K562 (cell line): ENCODE measurements around the gene CNOT4. TPM values are rescaled to one million over a fixed set of nuclear protein-coding genes. Genes with fewer than 3 reads are reported as not detected.

Source experiments
- ATAC-seq: fragments of 200-7000 bp; cut with Tn5 transposase; 3 replicates; pipeline ENCODE4 v1.9.1; 2020; ENCODE audit warnings: moderate library complexity
- BruUV-seq: library from RNA; stranded (reverse); fragments of 400-500 nt; replicated peaks from 2 replicates; lab custom pipeline; 2021; lab: Mats Ljungman, UMichigan
- CTCF ChIA-PET: fragments of 300-600 bp; formaldehyde crosslinking; extraction: SDS; loops from one replicate; lab custom pipeline; 2021; ENCODE audit warnings: low intra/inter-chr PET ratio; lab: Yijun Ruan, JAX
- POLR2A ChIA-PET: fragments of 300-600, 350-650 bp; sonication (Branson Sonifier 250); formaldehyde crosslinking; extraction: SDS; loops from one replicate; lab custom pipeline; 2021; ENCODE audit warnings: antibody characterized with exemption, inconsistent platforms; lab: Yijun Ruan, JAX
- DNase-seq, 4 experiments: peaks; one replicate each; pipeline versions ENCODE4 v3.0.0 to v3.0.0-alpha.2; 2011 to 2018; ENCODE audit warnings: low spot score in 3 of 4, mixed read lengths in 3 of 4; ENCODE audit errors: extremely low read depth in 1 of 4
- FAIRE-seq: peaks from 2 replicates; lab custom pipeline; 2011; peaks lifted over from hg19 to GRCh38; lab: Jason Lieb, UNC
- H2AFZ ChIP-seq: 2 replicates; pipeline ENCODE4 v1.6.0; 2011; ENCODE audit warnings: low read depth, low read length, control low read depth, inconsistent platforms
- H3K27ac ChIP-seq: fragments of 200-600 bp; 3 replicates; pipeline ENCODE4 v1.8.0; 2011; ENCODE audit warnings: low read depth, mild to moderate bottlenecking, control low read depth, inconsistent platforms, low read length, moderate library complexity, mixed read lengths; ENCODE audit errors: extremely low read depth
- H3K27me3 ChIP-seq, 2 experiments: fragments of 300-600 bp in 1 of 2; 2 replicates in 1 of 2; 3 replicates in 1 of 2; pipeline versions ENCODE4 v1.6.0 to v1.8.0; 2011; ENCODE audit warnings: inconsistent platforms in 2 of 2, low read length in 2 of 2, mild to moderate bottlenecking in 1 of 2, mixed read lengths in 1 of 2, moderate library complexity in 1 of 2; ENCODE audit not compliant: control insufficient read depth in 2 of 2, insufficient read depth in 2 of 2
- H3K36me3 ChIP-seq: fragments of 300-600 bp; 3 replicates; pipeline ENCODE4 v1.8.0; 2011; ENCODE audit warnings: mild to moderate bottlenecking, low read length, inconsistent platforms; ENCODE audit not compliant: control insufficient read depth, insufficient read depth
- H3K4me1 ChIP-seq, 2 experiments: fragments of 200-600 bp in 1 of 2; replicated peaks in 1 of 2; 2 replicates in 1 of 2; 3 replicates in 1 of 2; pipeline versions ENCODE4 v1.5.1 to v1.8.0; 2011; ENCODE audit warnings: inconsistent platforms in 2 of 2, low read length in 2 of 2, mild to moderate bottlenecking in 1 of 2, mixed read lengths in 1 of 2, moderate library complexity in 1 of 2; ENCODE audit not compliant: control insufficient read depth in 2 of 2, insufficient read depth in 2 of 2
- H3K4me2 ChIP-seq: 2 replicates; pipeline ENCODE4 v1.6.1; 2011; ENCODE audit warnings: low read length, control low read depth, inconsistent platforms, mixed read lengths; ENCODE audit not compliant: insufficient read depth
- H3K4me3 ChIP-seq: fragments of 200-600 bp; sonication (generic), shearing (Covaris generic); 2 replicates; pipeline ENCODE4 v1.5.1; 2016; ENCODE audit warnings: control low read depth, inconsistent platforms
- H3K79me2 ChIP-seq: fragments of 200-600 bp; 3 replicates; pipeline ENCODE4 v1.8.0; 2011; ENCODE audit warnings: low read length, inconsistent platforms; ENCODE audit not compliant: control insufficient read depth, insufficient read depth
- H3K9ac ChIP-seq, 2 experiments: 2 replicates each; pipeline versions ENCODE4 v1.6.0 to v1.6.1; 2011; ENCODE audit warnings: low read depth in 2 of 2, low read length in 2 of 2, control low read depth in 1 of 2, inconsistent platforms in 1 of 2, mild to moderate bottlenecking in 1 of 2, mixed read lengths in 1 of 2; ENCODE audit not compliant: insufficient read depth in 1 of 2
- H3K9me1 ChIP-seq: one replicate; pipeline ENCODE4 v1.6.0; 2011; ENCODE audit warnings: inconsistent platforms, mild to moderate bottlenecking, low read length, moderate library complexity; ENCODE audit not compliant: control insufficient read depth, insufficient read depth
- H3K9me3 ChIP-seq: replicated peaks from 2 replicates; pipeline ENCODE4 v1.5.1; 2011; ENCODE audit warnings: low read depth, low read length, inconsistent platforms; ENCODE audit not compliant: control insufficient read depth, insufficient read depth
- H4K20me1 ChIP-seq: replicated peaks from 2 replicates; pipeline ENCODE4 v1.6.1; 2011; ENCODE audit warnings: low read length, inconsistent platforms, mixed read lengths; ENCODE audit not compliant: control insufficient read depth, insufficient read depth
- CBX2 ChIP-seq: fragments of 200-600 bp; sonication (generic); IDR thresholded peaks from one replicate; pipeline ENCODE4 v1.6.1; 2012; ENCODE audit warnings: mild to moderate bottlenecking, low read length, inconsistent platforms; ENCODE audit not compliant: insufficient read depth, poor library complexity, severe bottlenecking
- DACH1 ChIP-seq: fragments of 450-650 bp; IDR thresholded peaks from 2 replicates; pipeline ENCODE4 v1.6.1; 2018; ENCODE audit not compliant: partially characterized antibody
- KAT8 ChIP-seq: fragments of 450-650 bp; IDR thresholded peaks from 2 replicates; pipeline ENCODE4 v1.6.1; 2016; ENCODE audit warnings: low read depth, mild to moderate bottlenecking
- RCOR1 ChIP-seq, 2 experiments: IDR thresholded peaks; 2 replicates each; pipeline ENCODE4 v1.6.1; 2012; ENCODE audit warnings: low read depth in 2 of 2, low read length in 2 of 2, borderline replicate concordance in 1 of 2, improper control_type of control experiment in 1 of 2
- SMARCB1 ChIP-seq: IDR thresholded peaks from 2 replicates; pipeline ENCODE4 v1.6.1; 2011; ENCODE audit warnings: improper control_type of control experiment, low read depth; ENCODE audit not compliant: insufficient read length
- ZBTB33 ChIP-seq: sonication (generic); formaldehyde crosslinking; IDR thresholded peaks from 2 replicates; pipeline ENCODE4 v1.8.1; 2023; ENCODE audit warnings: mild to moderate bottlenecking, missing genetic modification reagents
- ZBTB49 ChIP-seq: sonication (generic); formaldehyde crosslinking; IDR thresholded peaks from 2 replicates; pipeline ENCODE4 v1.8.0; 2022; ENCODE audit warnings: missing genetic modification reagents, mild to moderate bottlenecking, borderline replicate concordance
- ZBTB5 ChIP-seq: fragments of 450-650 bp; IDR thresholded peaks from 2 replicates; pipeline ENCODE4 v1.6.1; 2017; ENCODE audit warnings: antibody characterized with exemption
- ZNF263 ChIP-seq: sonication (generic); formaldehyde crosslinking; IDR thresholded peaks from 2 replicates; pipeline ENCODE4 v1.8.0; 2022; ENCODE audit warnings: mild to moderate bottlenecking, missing genetic modification reagents, borderline replicate concordance
- WGBS: fragments of 100-300 bp; shearing (Covaris generic); methylation state at CpG from one replicate; pipeline ENCODE4 v1.1.6; 2016; ENCODE audit warnings: low coverage, mixed read lengths; ENCODE audit not compliant: insufficient coverage; ENCODE audit errors: missing lambda C conversion rate; 5-methylcytosine and 5-hydroxymethylcytosine counted together
- in situ Hi-C: fragments of 300-500 bp; cut with MboI; formaldehyde crosslinking; loops from 4 replicates; pipeline ENCODE4 v1.15.0; 2018; ENCODE audit warnings: inconsistent platforms, mixed read lengths
- intact Hi-C: fragments of 100-400 bp; cut with micrococcal nuclease; formaldehyde crosslinking; loops from 2 replicates; pipeline ENCODE4 v1.14.2; 2022
- polyA plus RNA-seq, 8 experiments: library from polyadenylated mRNA; depleted of rRNA in 4 of 8; stranded (reverse) in 5 of 8; unstranded in 3 of 8; fragments of >200 nt; fragmentation: Nextera tagmentation in 2 of 8; fragmentation: Illumina TruSeq in 1 of 8; extraction: Ambion mirVana in 2 of 8; extraction: Trizol in 1 of 8; gene quantifications; 2 replicates each; pipeline versions ENCODE4 v1.2.1 to v1.2.3, GENCODE V29; 2011 to 2014; ENCODE audit warnings: inconsistent platforms in 1 of 8, missing spikeins in 1 of 8
- total RNA-seq, 7 experiments: library from RNA; depleted of rRNA in 6 of 7; stranded (reverse); fragments of >200 nt in 6 of 7; fragmentation: Illumina TruSeq in 2 of 7; extraction: Trizol in 2 of 7; gene quantifications; 2 replicates each; pipeline versions ENCODE4 v1.2.1 to v1.2.3, GENCODE V29; 2011 to 2021; ENCODE audit warnings: low replicate concordance in 1 of 7
- TF ChIP-seq, protein P1 (sequence below), 3 experiments: fragments of 200-800 bp in 1 of 3; sonication (Bioruptor generic) in 1 of 3; sonication (generic) in 1 of 3; formaldehyde crosslinking in 1 of 3; IDR thresholded peaks; 2 replicates each; pipeline versions ENCODE4 v1.6.1 to v1.8.0; 2016 to 2022; ENCODE audit warnings: mild to moderate bottlenecking in 2 of 3, missing compliant biosample characterization in 2 of 3, missing genetic modification characterization in 2 of 3, missing genetic modification reagents in 1 of 3

The CNOT4 gene
- total and polyA plus RNA-seq, 9 of the 15 experiments (the other 6 are each of a cell fraction or from before 2014, with no cell fraction given) = 8.6 to 24.1 (median 15.4) TPM

DNA sequence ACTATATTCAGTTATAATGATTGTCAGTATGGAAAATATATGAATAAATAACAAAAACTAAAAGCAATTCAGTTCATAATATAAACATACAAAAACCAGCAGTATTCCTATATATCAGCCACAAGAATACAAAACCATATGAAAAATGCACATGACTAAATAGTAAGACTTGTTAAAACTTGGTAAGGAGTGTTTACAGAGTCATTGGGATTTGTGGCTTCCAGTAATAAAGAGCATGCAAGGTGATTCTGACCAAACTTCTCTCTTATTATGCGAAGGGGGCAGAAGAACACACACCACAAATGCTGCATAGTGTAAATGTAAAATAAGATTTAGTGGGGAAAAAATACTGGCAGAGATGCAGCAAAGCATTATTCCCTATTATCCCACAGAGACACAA lies 8.8 kb upstream of the CNOT4 start:
- H4K20me1 ChIP-seq = no peaks in the 10 kb centered on the region
- no peaks in the 10 kb centered on the region for H3K9me3 ChIP-seq
- no peaks in the 10 kb centered on the region for H3K27me3 ChIP-seq
- no peaks in the 10 kb centered on the region for H3K79me2 ChIP-seq
- in situ Hi-C loops = loop anchor here (5.0 to 10.0 kb wide), 2 partner anchors 39 to 446 kb away; partner anchors contain the start of gene NUP205
- FAIRE-seq (no peak), DNase-seq (no peak), ATAC-seq (peak; percentile 4; the same call in 1 of the 3 replicates)
- H3K4me3 ChIP-seq = no peak overlapping the region
- H3K9ac ChIP-seq = peak overlapping the region in 1 of 2 experiments; percentile 38; a peak in 1 of 4 replicates
- H3K36me3 ChIP-seq = no peaks in the 10 kb centered on the region
- peaks cover 19 to 21% of the 10 kb centered on the region in 2 experiments for H3K4me1 ChIP-seq
- no peak overlapping the region for H3K4me2 ChIP-seq
- ChIA-PET CTCF (no interaction called here), POLR2A (interaction anchor here (0.9 to 2.6 kb wide), 2 partner anchors 11 to 46 kb away, joined by 3 to 15 read pairs; no protein-coding TSS in a partner anchor)
- H3K27ac ChIP-seq = peak overlapping the region; percentile 67; the same call in 2 of the 3 replicates
- WGBS = 67% methylated on average over 1 of the region's 1 CpG
- peak overlapping the region; percentile 79 for H2AFZ ChIP-seq
- no peaks in the 10 kb centered on the region for H3K9me1 ChIP-seq
- BruUV-seq = no TSS peak
- TF ChIP-seq CBX2 (no peak), RCOR1 (IDR thresholded peaks at IDR 0.05; ENCODE audit: borderline replicate concordance in 1 of 2, low read depth in 2 of 2, low read length in 2 of 2) (no peak), ZBTB49 (CRISPR knock-in tag) (0 out of 2 replicates have a peak, but pooled peaks have one; percentile 28), ZNF263 (no peak), DACH1 (no peak), ZBTB33 (0 out of 2 replicates have a peak, but pooled peaks have one; percentile 9), SMARCB1 (peak; percentile 49), ZBTB5 (no peak), KAT8 (no peak)
- TF ChIP-seq, protein P1, sequence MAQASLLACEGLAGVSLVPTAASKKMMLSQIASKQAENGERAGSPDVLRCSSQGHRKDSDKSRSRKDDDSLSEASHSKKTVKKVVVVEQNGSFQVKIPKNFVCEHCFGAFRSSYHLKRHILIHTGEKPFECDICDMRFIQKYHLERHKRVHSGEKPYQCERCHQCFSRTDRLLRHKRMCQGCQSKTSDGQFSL (CRISPR knock-in tag; IDR thresholded peaks at IDR 0.05) = 0 out of 2 replicates have a peak, but pooled peaks have one; percentile 5
- TF ChIP-seq, protein P1 (tag; IDR thresholded peaks at IDR 0.05) = no peak
- intact Hi-C loops = loop anchor here (10.0 kb wide), 1 partner anchor 1646 kb away; no protein-coding TSS in a partner anchor
